ENCODE measurements around the gene C1orf141.

DNA sequence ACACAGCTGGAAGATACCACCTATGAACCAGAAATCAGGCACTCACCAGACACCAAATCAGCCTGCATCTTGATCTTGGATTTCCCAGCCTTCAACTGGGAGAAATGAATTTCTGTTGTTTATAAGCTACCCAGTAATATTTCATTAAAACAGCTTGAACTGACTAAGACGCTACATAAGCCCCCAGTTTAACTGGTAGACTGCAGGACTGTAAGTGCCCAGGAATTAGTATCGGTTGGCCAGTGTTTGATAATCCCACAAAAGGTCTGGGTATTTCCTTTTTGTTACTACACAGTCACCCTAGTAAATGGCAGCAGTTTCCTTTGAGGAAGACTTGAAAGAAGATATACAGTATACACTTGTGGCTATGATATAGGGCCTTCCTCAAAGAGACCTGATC is 73.5 kb downstream of the C1orf141 start:
- TF ChIP-seq, protein P1, sequence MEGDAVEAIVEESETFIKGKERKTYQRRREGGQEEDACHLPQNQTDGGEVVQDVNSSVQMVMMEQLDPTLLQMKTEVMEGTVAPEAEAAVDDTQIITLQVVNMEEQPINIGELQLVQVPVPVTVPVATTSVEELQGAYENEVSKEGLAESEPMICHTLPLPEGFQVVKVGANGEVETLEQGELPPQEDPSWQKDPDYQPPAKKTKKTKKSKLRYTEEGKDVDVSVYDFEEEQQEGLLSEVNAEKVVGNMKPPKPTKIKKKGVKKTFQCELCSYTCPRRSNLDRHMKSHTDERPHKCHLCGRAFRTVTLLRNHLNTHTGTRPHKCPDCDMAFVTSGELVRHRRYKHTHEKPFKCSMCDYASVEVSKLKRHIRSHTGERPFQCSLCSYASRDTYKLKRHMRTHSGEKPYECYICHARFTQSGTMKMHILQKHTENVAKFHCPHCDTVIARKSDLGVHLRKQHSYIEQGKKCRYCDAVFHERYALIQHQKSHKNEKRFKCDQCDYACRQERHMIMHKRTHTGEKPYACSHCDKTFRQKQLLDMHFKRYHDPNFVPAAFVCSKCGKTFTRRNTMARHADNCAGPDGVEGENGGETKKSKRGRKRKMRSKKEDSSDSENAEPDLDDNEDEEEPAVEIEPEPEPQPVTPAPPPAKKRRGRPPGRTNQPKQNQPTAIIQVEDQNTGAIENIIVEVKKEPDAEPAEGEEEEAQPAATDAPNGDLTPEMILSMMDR (IDR thresholded peaks at IDR 0.05) = no peak
- no peak for TF ChIP-seq POLR2A (IDR thresholded peaks at IDR 0.05)

Measured in right lobe of liver (tissue), 4 donors.